Measurements from ENCODE around the gene KCTD13. TPM values are rescaled to one million over a fixed set of nuclear protein-coding genes. Genes with fewer than 3 reads are reported as not detected.

KCTD13 gene
- total and polyA plus RNA-seq, 10 of the 15 experiments (the other 5 are each of a cell fraction or from before 2014, with no cell fraction given) = 3.3 to 29.2 (median 12.5) TPM

GRCh38 chr16:29892458-29892813 lies 33.6 kb downstream of the KCTD13 start:
- Histone ChIP-seq H3K27ac (ENCODE audit: control insufficient read depth, insufficient read depth) (no peak overlapping the region), H3K36me3 (ENCODE audit: control insufficient read depth in 2 of 2, insufficient read depth in 2 of 2, low read length in 1 of 2) (no peaks in the 10 kb centered on the region), H3K9ac (ENCODE audit: control insufficient read depth, insufficient read depth, low read length) (no peak overlapping the region), H2AFZ (ENCODE audit: control insufficient read depth, low read depth, low read length) (no peak overlapping the region), H3K9me3 (replicated peaks; ENCODE audit: control insufficient read depth, insufficient read depth, low read length) (no peaks in the 10 kb centered on the region), H3K4me2 (ENCODE audit: control insufficient read depth, insufficient read depth) (no peak overlapping the region), H3K4me3 (no peak overlapping the region), H3K27me3 (replicated peaks in 1 of 2; ENCODE audit: control insufficient read depth in 2 of 2, insufficient read depth in 2 of 2, low read length in 1 of 2) (no peaks in the 10 kb centered on the region), H3K79me2 (ENCODE audit: control insufficient read depth, insufficient read depth, low read length) (no peaks in the 10 kb centered on the region), H3K4me1 (ENCODE audit: control insufficient read depth, insufficient read depth, low read length) (no peaks in the 10 kb centered on the region), H4K20me1 (ENCODE audit: control insufficient read depth, insufficient read depth) (no peaks in the 10 kb centered on the region)
- BruUV-seq (replicated peaks) = no TSS peak
- RAD21 ChIA-PET (ENCODE audit: unreplicated experiment) = no interaction called here
- CTCF ChIA-PET = no interaction called here
- in situ Hi-C loops (cut with MboI) = no loop called here
- no peak for FAIRE-seq
- DNase-seq (ENCODE audit: low read depth, low spot score) = no peak
- 43% methylated on average over 6 of the region's 6 CpGs for WGBS (ENCODE audit: insufficient coverage, insufficient replicate concordance, low lambda C conversion rate, missing lambda C conversion rate)
- SMC1A ChIA-PET (ENCODE audit: uncharacterized antibody, unreplicated experiment) = no interaction called here
- no peak for ATAC-seq
- TF ChIP-seq CUX1 (IDR thresholded peaks at IDR 0.05; ENCODE audit: insufficient replicate concordance, low read depth, low read length) (no peak), RAD21 (IDR thresholded peaks at IDR 0.05; ENCODE audit: insufficient read depth, low read depth, low read length) (no peak), CREB1 (IDR thresholded peaks at IDR 0.05; ENCODE audit: low read depth) (no peak), SIX5 (IDR thresholded peaks at IDR 0.05; ENCODE audit: low read depth, low read length, severe bottlenecking) (no peak), KDM1A (IDR thresholded peaks at IDR 0.05; ENCODE audit: borderline replicate concordance) (no peak), SP1 (IDR thresholded peaks at IDR 0.05; ENCODE audit: low read depth, low read length) (no peak), MYB (IDR thresholded peaks at IDR 0.05; ENCODE audit: borderline replicate concordance, low read depth, low read length) (no peak), SRF (IDR thresholded peaks at IDR 0.05; ENCODE audit: low read depth in 2 of 2, low read length in 2 of 2) (no peak), ZZZ3 (IDR thresholded peaks at IDR 0.05; ENCODE audit: control insufficient read depth, insufficient read length, low read depth) (no peak), POLR2AphosphoS5 (IDR thresholded peaks at IDR 0.05; ENCODE audit: low read length) (no peak), TARDBP (IDR thresholded peaks at IDR 0.05; ENCODE audit: borderline replicate concordance) (no peak), TAF1 (IDR thresholded peaks at IDR 0.05; ENCODE audit: borderline replicate concordance, low read depth, low read length) (no peak), NFXL1 (IDR thresholded peaks at IDR 0.05; ENCODE audit: borderline replicate concordance) (no peak), PML (IDR thresholded peaks at IDR 0.05; ENCODE audit: low read length) (no peak), E2F4 (IDR thresholded peaks at IDR 0.05; ENCODE audit: low read depth, low read length) (no peak)
- TF ChIP-seq, protein P1, sequence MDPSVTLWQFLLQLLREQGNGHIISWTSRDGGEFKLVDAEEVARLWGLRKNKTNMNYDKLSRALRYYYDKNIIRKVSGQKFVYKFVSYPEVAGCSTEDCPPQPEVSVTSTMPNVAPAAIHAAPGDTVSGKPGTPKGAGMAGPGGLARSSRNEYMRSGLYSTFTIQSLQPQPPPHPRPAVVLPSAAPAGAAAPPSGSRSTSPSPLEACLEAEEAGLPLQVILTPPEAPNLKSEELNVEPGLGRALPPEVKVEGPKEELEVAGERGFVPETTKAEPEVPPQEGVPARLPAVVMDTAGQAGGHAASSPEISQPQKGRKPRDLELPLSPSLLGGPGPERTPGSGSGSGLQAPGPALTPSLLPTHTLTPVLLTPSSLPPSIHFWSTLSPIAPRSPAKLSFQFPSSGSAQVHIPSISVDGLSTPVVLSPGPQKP (IDR thresholded peaks at IDR 0.05; ENCODE audit: low read depth, low read length) = no peak
- intact Hi-C loops (cut with micrococcal nuclease; ENCODE audit: unreplicated experiment) = no loop called here
- POLR2A ChIA-PET = no interaction called here

All from GM12878 (cell line).